GM19035 (cell line): Measurements from ENCODE around the gene EXOC6B.
"Not testable (repeated sequence)": the region's sequence is repeated elsewhere in the genome, so short reads cannot be mapped to it uniquely, and the experiment has no call there.

ENCODE experiments used
- ATAC-seq: cut with Tn5 transposase; IDR thresholded peaks from one replicate; pipeline ENCODE4 v1.9.1; 2021; ENCODE audit not compliant: unreplicated experiment

EXOC6B gene

DNA sequence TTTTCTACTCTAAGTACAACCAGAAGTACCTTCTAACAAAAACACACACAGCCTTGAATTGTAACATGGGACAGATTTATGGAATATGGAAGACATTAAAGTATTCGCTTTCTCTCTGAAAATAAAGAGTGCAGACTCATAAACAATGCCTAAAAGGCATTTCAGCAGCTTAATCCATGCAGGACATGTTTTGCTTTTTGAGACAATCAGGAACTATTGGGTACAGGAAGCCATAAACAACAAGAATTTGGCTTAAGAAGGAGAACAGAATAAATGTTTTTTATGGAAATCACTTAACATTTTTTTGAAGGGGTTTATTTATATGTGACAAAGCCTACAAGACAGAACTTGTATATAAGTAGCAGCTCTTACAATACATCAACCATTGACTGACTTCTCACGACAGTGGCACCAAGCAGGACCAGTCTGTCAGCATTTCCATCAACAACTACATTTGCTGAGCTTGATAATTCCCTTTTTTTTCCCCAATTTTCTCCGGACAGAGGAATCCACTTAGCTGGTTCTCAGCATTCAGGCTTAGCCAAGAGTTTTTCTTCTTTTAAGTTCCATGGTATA, 140.1 kb downstream of the EXOC6B start:
- no peak for ATAC-seq

DNA sequence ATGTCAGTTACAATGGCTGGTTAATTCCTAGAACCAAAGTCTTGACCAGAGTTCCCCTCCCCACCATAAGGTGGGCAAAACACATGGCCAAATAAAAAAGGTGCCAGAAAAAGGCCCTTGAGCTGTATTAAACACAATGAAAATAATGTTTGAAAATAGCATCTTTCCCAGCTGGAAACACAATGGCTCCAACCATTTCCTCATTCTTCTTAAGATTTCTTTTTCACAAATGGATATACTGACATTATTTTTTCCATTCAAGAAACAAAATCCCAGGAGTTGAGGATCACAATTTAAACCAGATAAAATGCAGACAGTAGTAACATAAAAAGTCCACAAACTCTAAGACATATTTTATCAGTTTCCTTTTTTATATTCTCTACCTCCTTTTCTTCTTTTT, 143.8 kb downstream of the EXOC6B start:
- no peak for ATAC-seq

DNA sequence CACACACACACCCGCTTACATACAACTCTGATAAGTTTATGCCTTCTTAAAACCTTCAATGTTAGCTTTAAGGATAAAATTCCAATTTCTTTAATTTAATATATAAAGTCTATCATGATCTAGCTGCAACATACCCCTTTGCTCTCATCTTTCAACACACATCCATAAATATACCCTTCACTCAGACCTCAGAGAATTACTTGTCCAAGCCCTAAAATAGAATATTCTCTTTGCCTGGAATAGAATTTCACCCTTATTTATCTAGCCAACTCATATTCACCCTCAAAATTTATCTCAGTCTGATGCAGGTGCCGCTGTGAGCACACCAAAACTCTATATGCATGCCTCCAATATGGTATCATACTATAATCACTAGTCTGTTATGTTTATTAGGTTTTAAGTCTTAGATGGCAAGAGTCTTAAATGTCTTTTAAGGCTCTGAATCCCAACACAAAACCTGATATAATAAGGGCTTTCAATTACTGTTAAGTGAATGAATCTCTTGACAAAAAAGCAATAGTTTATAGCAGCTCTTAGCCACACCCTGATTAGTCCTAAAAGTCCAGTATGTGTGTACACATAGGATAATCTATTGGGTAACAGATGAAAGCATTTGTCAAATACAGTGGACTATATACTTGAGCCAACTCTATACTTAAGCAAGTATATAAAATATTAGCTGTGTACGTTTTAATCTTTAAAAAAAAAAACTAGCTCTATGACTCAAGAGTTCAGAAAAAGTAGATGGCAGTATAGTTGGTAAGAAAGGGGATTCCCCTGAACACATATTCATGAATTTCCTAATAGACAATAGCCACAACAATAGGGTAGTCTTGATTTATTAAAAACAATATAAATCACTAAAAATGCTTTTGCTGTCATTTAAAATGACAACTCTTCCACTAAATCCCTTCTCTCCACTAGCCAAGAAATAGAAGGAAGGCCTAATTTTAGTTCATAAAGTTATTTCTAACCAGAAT, 144.5 kb downstream of the EXOC6B start:
- no peak for ATAC-seq

DNA sequence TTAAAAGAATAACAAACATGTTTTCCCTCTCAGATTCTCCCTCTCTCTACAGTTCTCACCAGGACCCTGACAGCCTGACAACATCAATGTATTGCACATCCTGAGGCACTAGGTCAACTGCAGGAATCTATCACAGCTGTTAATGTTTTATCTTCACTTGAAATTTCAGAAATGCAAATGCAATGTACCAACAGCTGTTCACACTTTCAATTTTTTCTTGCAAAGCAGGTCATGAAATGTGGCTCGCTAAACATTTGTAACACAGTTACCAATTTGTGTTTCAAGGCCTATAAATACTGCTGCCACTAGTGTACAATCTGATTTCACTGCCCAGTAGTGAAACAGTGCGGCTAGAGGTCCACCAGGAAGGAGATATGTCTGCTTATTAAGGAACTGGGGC, 147.8 kb downstream of the EXOC6B start:
- no peak for ATAC-seq

DNA sequence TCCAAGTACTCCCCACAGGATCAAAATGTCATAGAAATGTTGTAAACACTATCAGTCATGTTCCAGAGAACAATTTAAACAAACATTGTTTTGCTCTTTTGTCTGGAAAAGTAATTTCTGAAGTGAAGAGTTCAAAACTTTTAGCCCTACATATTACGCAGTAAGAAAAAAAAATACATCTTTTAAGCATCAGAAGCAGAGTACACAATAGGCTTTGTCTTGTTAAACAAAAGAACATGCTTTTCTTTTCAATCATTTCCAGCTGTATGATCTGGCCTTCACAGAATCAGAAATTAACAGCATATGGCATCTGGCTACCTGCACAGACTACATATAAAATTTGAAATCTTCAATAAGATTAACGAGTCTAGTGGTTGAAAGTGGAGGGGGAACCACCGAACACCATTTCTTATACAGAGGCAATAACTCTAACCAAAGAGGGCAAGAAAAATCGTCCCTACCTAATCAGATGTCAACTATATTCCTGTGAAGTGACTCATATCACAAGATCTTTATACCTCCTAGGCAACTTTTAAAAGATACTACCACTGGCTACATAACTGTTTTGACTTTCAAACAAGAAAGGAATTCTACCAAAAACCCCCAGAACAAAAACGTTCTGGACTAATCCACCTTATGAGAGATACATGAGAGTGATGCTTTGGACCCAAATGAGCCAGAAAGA, 149.3 kb downstream of the EXOC6B start:
- ATAC-seq, result no peak

DNA sequence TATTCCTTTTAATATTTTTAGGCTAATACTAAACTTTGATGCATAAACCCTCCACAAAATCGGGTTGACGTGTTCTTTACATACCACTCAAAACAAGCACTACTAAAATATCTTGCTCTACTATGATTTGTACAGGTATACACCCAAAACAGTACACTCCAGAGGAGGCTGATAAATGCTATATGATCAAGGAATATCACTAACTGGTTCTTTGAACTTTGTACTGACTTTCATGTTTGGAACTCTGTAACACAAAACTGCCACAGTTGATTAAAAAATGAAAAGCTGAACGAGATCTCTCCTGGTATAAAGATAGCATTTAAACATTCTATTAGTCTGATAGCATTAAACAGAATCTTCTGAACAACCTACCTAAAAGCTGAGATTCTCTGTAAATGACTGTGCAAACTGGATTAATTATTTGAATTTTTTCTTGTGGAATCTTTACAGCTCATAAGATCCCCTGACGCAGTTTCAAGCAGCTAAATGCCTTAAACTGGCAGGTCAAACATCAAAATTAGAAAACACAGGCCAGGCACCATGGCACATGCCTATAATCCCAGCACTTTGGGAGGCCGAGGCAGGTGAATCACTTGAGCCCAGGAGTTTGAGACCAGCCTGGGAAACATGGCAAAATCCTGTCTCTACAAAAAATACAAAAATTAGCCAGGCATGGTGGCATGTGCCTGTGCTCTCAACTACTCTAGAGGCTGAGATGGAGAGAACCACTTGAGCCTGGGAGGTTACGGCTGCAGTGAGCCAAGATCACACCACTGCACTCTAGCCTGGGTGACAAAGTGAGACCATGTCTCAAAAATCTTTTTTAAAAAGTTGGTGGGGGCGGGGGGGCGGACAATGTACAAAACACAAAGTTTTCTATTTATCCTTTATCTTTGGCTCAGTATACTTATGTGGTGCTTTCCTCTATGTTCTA, 150.6 kb downstream of the EXOC6B start:
- no peak for ATAC-seq

DNA sequence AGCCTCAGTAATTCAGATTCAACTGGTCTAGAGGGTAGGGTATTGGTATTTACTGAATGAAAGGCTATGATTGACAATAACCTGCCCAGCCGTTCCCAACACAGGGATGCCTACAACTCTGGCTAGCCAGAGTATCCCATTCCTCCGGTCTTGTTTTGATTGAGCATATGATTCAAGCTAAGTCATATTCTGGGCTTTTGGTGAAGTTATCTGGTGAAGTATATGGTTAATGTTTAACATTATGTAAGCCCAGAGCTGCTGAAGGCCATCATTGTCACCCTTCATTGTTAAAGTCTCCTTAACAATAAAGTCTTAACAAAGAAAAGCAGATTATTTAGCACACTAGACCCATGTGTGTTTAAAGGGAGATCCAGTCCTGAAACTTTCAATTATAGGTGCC, 152.6 kb downstream of the EXOC6B start:
- no peak for ATAC-seq

DNA sequence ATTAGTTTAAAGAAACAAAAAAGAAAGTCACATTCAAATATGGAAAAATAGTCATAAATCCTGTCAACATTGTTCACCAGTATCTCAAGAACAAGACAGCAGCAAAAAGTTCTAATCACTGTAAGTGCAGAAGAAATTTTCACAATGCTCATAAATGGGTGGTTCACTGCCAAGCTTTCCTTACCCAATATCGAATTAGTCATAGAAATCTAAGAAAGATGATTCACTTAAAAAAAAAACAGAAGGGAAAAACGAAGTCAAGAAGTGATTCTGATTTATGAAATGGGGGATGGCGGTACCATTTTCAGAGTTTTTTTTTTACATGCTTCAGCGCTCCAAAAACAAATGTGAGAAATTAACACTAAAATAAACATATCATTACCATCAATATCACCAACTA, 156.7 kb downstream of the EXOC6B start:
- ATAC-seq, result no peak

DNA sequence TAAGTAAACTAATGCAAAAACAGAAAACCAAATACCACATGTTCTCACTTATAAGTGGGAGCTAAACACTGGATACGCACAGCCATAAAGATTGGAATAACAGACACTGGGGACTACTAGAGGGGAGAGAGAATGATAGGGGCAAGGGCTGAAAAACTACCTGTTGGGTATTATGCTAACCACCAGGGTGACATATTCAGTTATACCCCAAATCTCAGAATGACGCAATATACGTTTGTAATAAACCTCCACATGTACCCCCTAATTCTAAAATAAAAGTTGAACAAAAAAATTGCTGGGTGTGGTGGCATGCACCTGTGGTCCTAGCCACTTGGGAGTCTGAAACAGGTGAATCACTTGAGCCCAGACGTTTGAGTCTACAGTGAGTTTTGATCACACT, 157.2 kb downstream of the EXOC6B start:
- no peak for ATAC-seq

DNA sequence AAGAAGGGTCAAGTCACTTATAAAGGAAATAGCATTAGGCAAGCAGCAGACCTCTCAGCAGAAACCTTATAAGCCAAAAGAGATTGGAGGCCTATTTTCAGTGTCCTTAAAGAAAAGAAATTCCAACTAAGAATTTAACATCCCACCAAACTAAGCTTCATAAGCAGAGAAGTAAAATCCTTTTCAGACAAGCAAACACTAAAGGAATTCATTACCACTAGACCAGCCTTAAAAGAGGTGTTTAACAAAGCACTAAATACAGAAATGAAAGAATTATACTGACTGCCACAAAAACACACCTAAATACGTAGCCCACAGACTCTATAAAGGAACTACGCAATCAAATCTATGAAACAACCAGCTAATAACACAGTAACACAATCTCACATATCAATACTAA, 160.4 kb downstream of the EXOC6B start:
- ATAC-seq, result no peak

DNA sequence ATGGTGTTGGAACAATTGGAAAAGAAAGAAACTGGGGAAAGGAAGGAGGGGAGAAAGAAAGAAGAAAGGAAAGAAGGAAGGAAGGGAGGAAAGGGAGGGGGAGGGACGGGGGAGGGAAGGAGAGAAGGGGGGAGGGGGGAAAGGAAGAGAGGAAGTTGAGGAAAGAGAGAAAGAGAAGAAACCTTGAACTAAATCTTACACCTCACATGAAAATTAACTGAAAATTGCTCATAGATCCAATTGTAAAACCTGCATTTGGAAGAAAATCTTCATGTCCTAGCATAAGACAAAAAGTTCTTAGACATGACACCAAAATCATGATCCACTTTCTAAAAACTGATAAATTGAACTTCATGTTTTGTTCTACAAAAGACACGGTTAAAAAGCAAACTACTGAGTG, 163.8 kb downstream of the EXOC6B start:
- ATAC-seq, result no peak

DNA sequence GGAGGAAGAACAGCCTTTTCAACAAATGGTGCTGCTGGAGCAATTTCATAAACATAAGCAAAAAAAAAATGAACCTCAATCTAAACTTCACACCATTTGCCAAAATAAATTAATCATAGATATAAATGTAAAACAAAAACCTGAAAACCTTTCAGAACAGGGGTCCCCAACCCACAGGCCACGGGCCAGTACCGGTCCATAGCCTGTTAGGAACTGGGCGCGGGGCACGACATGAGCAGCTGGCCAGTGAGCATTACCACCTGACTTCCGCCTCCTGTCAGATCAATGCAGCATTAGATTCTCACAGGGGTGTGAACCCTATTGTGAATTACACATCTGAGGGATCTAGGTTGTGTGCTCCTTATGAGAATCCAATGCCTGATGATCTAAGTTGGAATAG, 176.0 kb downstream of the EXOC6B start:
- no peak for ATAC-seq

DNA sequence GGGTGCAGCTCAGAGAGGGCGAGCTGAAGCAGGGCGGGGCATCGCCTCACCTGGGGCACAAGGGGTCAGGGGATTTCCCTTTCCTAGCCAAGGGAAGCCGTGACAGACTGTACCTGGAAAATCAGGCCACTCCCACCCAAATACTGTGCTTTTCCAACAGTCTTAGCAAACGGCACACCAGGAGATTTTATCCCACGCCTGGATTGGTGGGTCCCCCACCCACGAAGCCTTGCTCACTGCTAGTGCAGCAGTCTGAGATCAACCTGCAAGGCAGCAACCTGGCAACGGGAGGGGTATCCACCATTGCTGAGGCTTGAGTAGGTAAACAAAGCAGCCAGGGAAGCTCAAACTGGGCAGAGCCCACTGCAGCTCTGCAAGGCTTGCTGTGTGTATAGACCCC, 184.6 kb downstream of the EXOC6B start:
- ATAC-seq, result not testable (repeated sequence)

DNA sequence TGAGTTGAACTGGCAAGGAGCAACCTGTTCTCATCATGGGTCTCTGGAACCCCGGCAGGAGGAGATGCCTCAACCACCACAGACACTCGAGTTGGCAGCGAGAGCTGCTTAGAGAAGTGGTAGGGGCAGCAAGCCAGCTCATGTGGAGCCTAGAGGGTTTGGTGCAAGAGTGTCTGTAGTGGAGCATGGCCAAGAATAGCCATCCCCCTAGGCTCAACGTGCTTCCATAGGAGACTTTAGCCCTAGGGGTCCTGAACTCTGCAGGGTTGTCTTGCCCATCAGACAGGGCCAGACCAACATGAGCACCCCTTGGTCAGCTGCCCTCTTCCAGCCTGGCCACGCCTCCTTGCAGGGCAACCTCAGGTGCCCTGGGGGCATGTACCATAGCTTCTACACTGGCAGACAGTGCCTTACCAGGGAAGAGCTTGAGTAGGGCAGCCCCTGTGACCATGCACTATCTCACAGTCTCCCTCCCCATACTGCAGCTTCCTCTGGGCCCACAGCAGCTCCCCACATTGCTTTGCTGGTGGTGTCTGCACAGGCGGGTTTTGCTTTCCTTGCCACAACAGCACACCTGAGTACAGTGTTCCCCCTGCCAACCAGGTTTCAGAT, 187.1 kb downstream of the EXOC6B start:
- ATAC-seq, result no peak

DNA sequence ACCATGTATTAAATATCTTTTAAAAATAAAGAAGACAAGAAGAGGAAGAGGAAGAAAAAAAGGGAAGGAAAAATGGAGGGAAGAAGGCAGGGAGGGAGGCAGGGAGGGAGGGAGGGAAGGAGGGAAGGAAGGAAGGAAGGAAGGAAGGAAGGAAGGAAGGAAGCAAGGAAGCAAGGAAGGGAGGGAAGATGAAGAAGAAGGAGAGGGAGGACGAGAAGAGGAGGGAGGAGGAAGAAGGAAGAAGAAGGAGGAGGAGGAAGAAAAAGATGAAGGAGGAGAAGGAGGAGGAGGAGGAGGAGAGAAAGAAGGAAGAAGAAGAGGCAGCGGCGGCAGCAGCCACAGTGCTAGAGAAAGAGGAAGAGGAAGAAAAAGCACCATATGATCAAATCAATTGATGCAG, 189.6 kb downstream of the EXOC6B start:
- ATAC-seq, result no peak

DNA sequence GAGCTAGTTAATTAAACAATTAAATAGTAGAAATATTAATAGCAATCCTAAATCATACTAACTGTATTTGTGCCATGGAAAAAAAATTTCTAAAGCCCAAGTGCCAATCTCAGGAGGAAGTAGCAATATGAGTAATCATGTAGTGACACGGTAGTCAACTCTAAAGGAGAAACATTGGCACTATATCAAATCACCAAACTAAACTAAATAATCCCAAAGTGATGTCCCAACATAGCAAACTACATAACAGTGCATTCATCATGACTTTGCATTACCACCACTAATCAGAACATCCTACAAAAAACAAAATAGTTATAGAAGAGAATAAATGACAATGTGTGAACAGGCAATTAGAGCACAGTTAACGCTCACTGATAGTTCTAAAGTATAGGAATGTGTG, 195.1 kb downstream of the EXOC6B start:
- ATAC-seq, result no peak

DNA sequence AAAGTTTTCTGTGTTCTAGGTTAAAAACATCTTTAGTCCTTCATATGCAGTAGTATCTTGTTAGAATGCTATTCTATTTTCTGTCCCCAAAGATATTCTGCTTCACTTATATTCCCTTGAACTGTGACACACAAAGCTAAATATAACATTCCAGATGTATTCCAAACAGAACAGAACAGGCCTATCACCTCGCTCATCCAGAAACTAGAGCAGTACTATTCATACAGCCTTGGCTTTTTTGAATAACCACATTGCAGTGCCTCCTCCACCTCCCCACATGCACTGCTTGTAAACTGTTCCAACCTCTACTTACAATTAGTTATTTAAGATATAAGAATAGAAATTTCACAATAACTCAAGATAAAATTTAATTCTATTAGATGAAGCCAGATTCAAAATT, 196.8 kb downstream of the EXOC6B start:
- ATAC-seq, result no peak

DNA sequence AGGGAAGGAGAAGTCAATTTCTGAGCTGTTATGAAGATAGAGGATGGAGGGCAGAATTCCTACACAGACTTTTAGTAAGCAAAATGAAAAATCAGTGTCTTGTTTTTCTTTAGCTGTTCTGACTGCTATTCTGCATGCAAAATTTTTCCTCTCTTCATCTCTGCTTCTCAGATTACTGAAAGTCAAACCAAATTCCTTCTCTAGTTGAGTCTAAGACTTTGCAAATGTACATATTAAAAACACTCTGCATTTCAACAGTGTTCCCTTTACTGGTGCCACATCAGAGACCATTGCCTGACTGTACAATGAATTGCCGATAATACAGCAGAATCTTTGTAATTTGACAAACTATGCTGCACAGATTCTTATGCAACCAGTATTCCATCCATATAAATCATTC, 198.8 kb downstream of the EXOC6B start:
- no peak for ATAC-seq

DNA sequence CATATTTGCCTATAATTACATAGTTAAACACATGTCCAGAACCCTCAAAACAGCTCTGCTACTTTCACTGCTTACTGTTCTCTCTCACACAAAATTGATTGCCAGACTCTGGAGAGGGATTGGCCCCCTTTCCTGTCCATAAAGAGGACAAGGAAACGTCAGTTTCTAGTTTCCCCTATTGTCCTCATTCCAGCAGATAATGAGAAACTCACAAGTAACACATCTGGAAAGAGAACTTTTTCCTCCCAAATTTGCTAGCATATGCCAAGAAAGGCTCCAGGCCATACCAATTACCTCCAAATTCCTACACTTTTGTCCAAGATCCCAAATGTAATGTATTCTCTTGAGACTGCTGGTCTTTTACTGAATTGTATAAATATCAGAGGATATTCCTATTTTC, 200.5 kb downstream of the EXOC6B start:
- no peak for ATAC-seq

DNA sequence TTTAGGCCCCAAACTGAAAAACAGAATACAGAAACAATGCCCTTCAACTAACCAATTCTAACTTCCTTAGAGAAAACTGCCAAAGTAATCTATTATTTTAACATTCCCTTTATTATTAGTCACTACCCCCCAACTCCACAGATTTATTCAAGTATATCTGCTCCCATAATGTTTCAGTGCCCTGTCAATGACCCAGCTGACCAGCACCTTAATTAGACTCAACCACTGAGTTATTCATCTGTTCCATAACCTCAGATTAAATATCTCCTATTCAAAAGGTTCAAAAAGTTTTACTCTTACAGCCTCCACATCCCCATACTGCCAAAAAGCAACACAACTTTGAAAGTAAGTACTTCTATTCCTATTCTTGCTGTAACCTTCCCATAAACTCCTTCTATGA, 202.4 kb downstream of the EXOC6B start:
- ATAC-seq, result no peak

DNA sequence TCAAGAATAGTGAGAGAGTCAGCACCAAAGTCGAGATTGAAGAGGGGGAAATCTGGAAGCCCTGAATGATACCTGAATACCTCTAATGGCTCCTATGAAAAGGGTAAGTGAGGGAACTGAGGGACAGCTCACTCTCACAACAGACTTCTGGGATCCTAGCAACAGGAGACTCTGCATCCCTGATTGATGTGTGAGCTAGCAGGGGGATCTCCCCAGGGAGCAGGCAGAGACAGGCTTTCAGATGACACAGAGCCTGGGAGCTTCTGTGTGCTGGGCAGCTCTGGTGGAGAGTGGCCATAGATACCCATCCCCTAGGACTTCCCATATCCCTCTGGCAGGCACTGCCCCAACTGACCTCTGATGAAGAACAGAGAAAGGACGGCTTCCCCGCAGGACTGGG, 206.2 kb downstream of the EXOC6B start:
- no peak for ATAC-seq
